Liver (tissue), 3 donors: ENCODE results near the gene GRAMD4.

Source experiments
- ATF3 ChIP-seq: IDR thresholded peaks from 2 replicates; pipeline ENCODE4 v1.6.1; 2016; ENCODE audit warnings: antibody characterized with exemption
- CTCF ChIP-seq: fragments of 150-350 bp; IDR thresholded peaks from 2 replicates; pipeline ENCODE4 v1.5.1; 2017; ENCODE audit warnings: improper control_type of control experiment, low read depth, low read length; ENCODE audit not compliant: missing input control
- EGR1 ChIP-seq, 2 donors: IDR thresholded peaks; 2 replicates each; pipeline ENCODE4 v1.6.1; 2016 to 2018; ENCODE audit warnings: antibody characterized with exemption in 2 of 2, low read depth in 2 of 2
- JUND ChIP-seq, 2 donors: IDR thresholded peaks; 2 replicates each; pipeline ENCODE4 v1.6.1; 2016; ENCODE audit warnings: antibody characterized with exemption in 2 of 2
- MAX ChIP-seq: IDR thresholded peaks from 2 replicates; pipeline ENCODE4 v1.6.1; 2016; ENCODE audit warnings: antibody characterized with exemption
- NR2F2 ChIP-seq: IDR thresholded peaks from 2 replicates; pipeline ENCODE4 v1.6.1; 2016; ENCODE audit warnings: antibody characterized with exemption
- REST ChIP-seq: IDR thresholded peaks from 2 replicates; pipeline ENCODE4 v1.6.1; 2016; ENCODE audit warnings: antibody characterized with exemption, mild to moderate bottlenecking
- RXRA ChIP-seq, 2 donors: IDR thresholded peaks; 2 replicates each; pipeline ENCODE4 v1.6.1; 2017 to 2018; ENCODE audit warnings: antibody characterized with exemption in 2 of 2, mild to moderate bottlenecking in 1 of 2
- SP1 ChIP-seq: IDR thresholded peaks from 2 replicates; pipeline ENCODE4 v1.6.1; 2018; ENCODE audit warnings: antibody characterized with exemption, mild to moderate bottlenecking
- TAF1 ChIP-seq: conservative IDR thresholded peaks from 2 replicates; pipeline ENCODE4 v1.6.1; 2016; ENCODE audit warnings: antibody characterized with exemption, mild to moderate bottlenecking
- YY1 ChIP-seq: IDR thresholded peaks from 2 replicates; pipeline ENCODE4 v1.6.1; 2016; ENCODE audit warnings: antibody characterized with exemption, mild to moderate bottlenecking
- ZBTB33 ChIP-seq: IDR thresholded peaks from 2 replicates; pipeline ENCODE4 v1.6.1; 2016; ENCODE audit warnings: antibody characterized with exemption
- donor health status: healthy.
- donor health status: healthy.

- TF ChIP-seq CTCF (no peak), REST (no peak), MAX (no peak), SP1 (no peak), JUND (IDR thresholded peaks at IDR 0.05) (no peak), EGR1 (IDR thresholded peaks at IDR 0.05; ENCODE audit: low read depth in 2 of 2) (no peak), ATF3 (no peak), TAF1 (no peak), ZBTB33 (no peak), NR2F2 (no peak), RXRA (IDR thresholded peaks at IDR 0.05) (no peak), YY1 (no peak)
Measured at GRCh38 chr22:46694416-46695170, 74.4 kb downstream of the GRAMD4 start.
